ENCODE measurements around the gene DENND6A. TPM values are rescaled to one million over a fixed set of nuclear protein-coding genes. Genes with fewer than 3 reads are reported as not detected.

The DENND6A gene
- total RNA-seq, result 24.8 and 26.6 TPM in 2 replicates

GRCh38 chr3:57692396-57693147 lies at the start of gene DENND6A:
DENND6A (minus strand) TSS chr3:57693077; CDS start chr3:57693018, 59 bp downstream.

GRCh38 chr3:57597127-57597923 lies 95.6 kb downstream of the DENND6A start, which contains the start of gene ARF4:
ARF4 (minus strand) TSS chr3:57597344; CDS start chr3:57597140, 204 bp downstream.

Other genes with a start within 250 kb of the DENND6A start
- not detected in 2 replicates for gene DNAH12, start 148.7 kb downstream of the DENND6A start, total RNA-seq
- 21.5 and 22.8 TPM in 2 replicates for gene PDE12, start 136.8 kb downstream of the DENND6A start, total RNA-seq
- gene ARF4, start 95.7 kb downstream of the DENND6A start, total RNA-seq, result 128 and 146 TPM in 2 replicates
- gene SLMAP, start 63.2 kb upstream of the DENND6A start, total RNA-seq, result 47.3 and 49.5 TPM in 2 replicates

Measured in airway epithelial cell (primary cell).